K562 (cell line): ENCODE results near the gene DARS2. TPM values are rescaled to one million over a fixed set of nuclear protein-coding genes. Genes with fewer than 3 reads are reported as not detected.

Source experiments
- ATF7 ChIP-seq: fragments of 450-650 bp; IDR thresholded peaks from 2 replicates; pipeline ENCODE4 v1.7.1; 2014; ENCODE audit warnings: mild to moderate bottlenecking, moderate library complexity
- BCOR ChIP-seq: fragments of 450-650 bp; IDR thresholded peaks from 2 replicates; pipeline ENCODE4 v1.6.1; 2016
- CC2D1A ChIP-seq: fragments of 450-650 bp; IDR thresholded peaks from 2 replicates; pipeline ENCODE4 v1.6.1; 2017; ENCODE audit warnings: mild to moderate bottlenecking
- COPS2 ChIP-seq: fragments of 450-650 bp; conservative IDR thresholded peaks from 2 replicates; pipeline ENCODE4 v1.6.1; 2016; ENCODE audit warnings: mild to moderate bottlenecking, moderate library complexity
- CXXC5 ChIP-seq: fragments of 250-450 bp; sonication (Bioruptor Pico); IDR thresholded peaks from 2 replicates; pipeline ENCODE4 v1.8.0; 2022; ENCODE audit warnings: inconsistent platforms, mild to moderate bottlenecking, moderate library complexity
- FOXP1 ChIP-seq: sonication (generic); formaldehyde crosslinking; IDR thresholded peaks from 2 replicates; pipeline ENCODE4 v1.8.0; 2022; ENCODE audit warnings: mild to moderate bottlenecking, missing genetic modification reagents
- GTF2F1 ChIP-seq: IDR thresholded peaks from 2 replicates; pipeline ENCODE4 v1.6.1; 2011; ENCODE audit warnings: low read depth, low read length, improper control_type of control experiment
- LCOR ChIP-seq: sonication (generic); formaldehyde crosslinking; IDR thresholded peaks from 2 replicates; pipeline ENCODE4 v1.8.0; 2022; ENCODE audit warnings: mild to moderate bottlenecking, missing genetic modification reagents
- POLR3A ChIP-seq: IDR thresholded peaks from 2 replicates; pipeline ENCODE4 v1.6.1; 2011; ENCODE audit warnings: borderline replicate concordance, mild to moderate bottlenecking, moderate library complexity; ENCODE audit not compliant: insufficient read length, insufficient read depth; ENCODE audit errors: extremely low read depth
- RB1 ChIP-seq: fragments of 450-650 bp; IDR thresholded peaks from 2 replicates; pipeline ENCODE4 v1.6.1; 2017; ENCODE audit warnings: low read depth, mild to moderate bottlenecking
- TAF9B ChIP-seq: fragments of 450-650 bp; IDR thresholded peaks from 2 replicates; pipeline ENCODE4 v1.6.1; 2018; ENCODE audit warnings: mild to moderate bottlenecking; ENCODE audit not compliant: partially characterized antibody
- TFAM ChIP-seq: fragments of 250-450 bp; sonication (Bioruptor Pico); conservative IDR thresholded peaks from 2 replicates; pipeline ENCODE4 v1.5.0; 2021; ENCODE audit warnings: mild to moderate bottlenecking, moderate library complexity
- TSC22D4 ChIP-seq: fragments of 450-650 bp; IDR thresholded peaks from 2 replicates; pipeline ENCODE4 v1.6.1; 2016; ENCODE audit warnings: missing genetic modification characterization, missing biosample characterization, control low read depth
- ZNF384 ChIP-seq: IDR thresholded peaks from 2 replicates; pipeline ENCODE4 v1.6.1; 2012; ENCODE audit warnings: low read depth, low read length, improper control_type of control experiment
- ZNF586 ChIP-seq: fragments of 450-650 bp; formaldehyde crosslinking; conservative IDR thresholded peaks from 2 replicates; pipeline ENCODE4 v1.4.0; 2020; ENCODE audit warnings: mild to moderate bottlenecking, moderate library complexity
- ZNF766 ChIP-seq: fragments of 200-800 bp; sonication (Bioruptor generic); conservative IDR thresholded peaks from 2 replicates; pipeline ENCODE4 v1.6.1; 2016; ENCODE audit warnings: missing genetic modification characterization, missing compliant biosample characterization
- ZNF77 ChIP-seq: fragments of 250-450 bp; sonication (Bioruptor Pico); IDR thresholded peaks from 2 replicates; pipeline ENCODE4 v1.5.0; 2020
- polyA plus RNA-seq, 8 experiments: library from polyadenylated mRNA; depleted of rRNA in 4 of 8; stranded (reverse) in 5 of 8; unstranded in 3 of 8; fragments of >200 nt; fragmentation: Nextera tagmentation in 2 of 8; fragmentation: Illumina TruSeq in 1 of 8; extraction: Ambion mirVana in 2 of 8; extraction: Trizol in 1 of 8; gene quantifications; 2 replicates each; pipeline versions ENCODE4 v1.2.1 to v1.2.3, GENCODE V29; 2011 to 2014; ENCODE audit warnings: inconsistent platforms in 1 of 8, missing spikeins in 1 of 8
- total RNA-seq, 7 experiments: library from RNA; depleted of rRNA in 6 of 7; stranded (reverse); fragments of >200 nt in 6 of 7; fragmentation: Illumina TruSeq in 2 of 7; extraction: Trizol in 2 of 7; gene quantifications; 2 replicates each; pipeline versions ENCODE4 v1.2.1 to v1.2.3, GENCODE V29; 2011 to 2021; ENCODE audit warnings: low replicate concordance in 1 of 7
- TF ChIP-seq, protein P1 (sequence below): fragments of 200-800 bp; sonication (Bioruptor generic); IDR thresholded peaks from 2 replicates; pipeline ENCODE4 v1.6.1; 2017; ENCODE audit warnings: missing genetic modification characterization, missing compliant biosample characterization
- TF ChIP-seq, protein P2 (sequence below): fragments of 450-650 bp; formaldehyde crosslinking; IDR thresholded peaks from 2 replicates; pipeline ENCODE4 v1.4.0; 2020; ENCODE audit warnings: mild to moderate bottlenecking, mixed read lengths
- TF ChIP-seq, protein P3 (sequence below): sonication (generic); formaldehyde crosslinking; IDR thresholded peaks from 2 replicates; pipeline ENCODE4 v1.8.1; 2023; ENCODE audit warnings: mild to moderate bottlenecking, missing genetic modification reagents, moderate library complexity
- TF ChIP-seq, protein P4 (sequence below): fragments of 250-450 bp; sonication (Bioruptor Pico); IDR thresholded peaks from 2 replicates; pipeline ENCODE4 v1.4.0; 2020

DARS2 gene
- total and polyA plus RNA-seq, 9 of the 15 experiments (the other 6 are each of a cell fraction or from before 2014, with no cell fraction given), result 36.4 to 96.7 (median 68.6) TPM

DNA sequence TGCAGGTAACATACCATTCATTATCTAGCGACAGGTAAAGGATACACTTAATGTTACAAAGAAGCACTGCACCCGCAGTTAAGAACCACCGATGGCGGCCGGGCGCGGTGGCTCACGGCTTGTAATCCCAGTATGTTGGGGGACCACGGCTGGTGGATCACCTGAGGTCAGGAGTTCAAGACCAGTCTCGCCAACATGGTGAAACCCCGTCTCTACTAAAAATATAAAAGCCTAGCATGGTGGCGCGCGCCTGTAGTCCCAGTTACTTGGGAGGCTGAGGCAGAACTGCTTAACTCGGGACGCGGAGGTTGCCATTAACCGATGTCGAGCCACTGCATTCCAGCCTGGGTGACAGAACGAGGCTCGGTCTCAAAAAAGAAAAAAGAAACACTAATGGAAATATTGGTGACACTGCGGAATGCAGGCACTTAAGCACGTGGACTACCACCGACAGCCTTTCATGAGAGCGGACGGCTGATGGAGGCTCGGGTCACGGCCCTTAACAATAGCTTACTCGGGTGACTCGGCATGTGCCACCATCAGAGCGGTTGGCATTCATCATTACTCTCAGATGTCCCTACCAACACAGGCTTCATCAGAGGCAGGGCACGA lies 42.8 kb downstream of the DARS2 start (continued):
- TF ChIP-seq CC2D1A (no peak), ZNF77 (no peak; the same call in 1 of the 2 replicates), GTF2F1 (no peak), FOXP1 (CRISPR knock-in tag) (no peak), ZNF586 (CRISPR knock-in tag) (no peak), BCOR (no peak), TFAM (no peak), ZNF766 (CRISPR knock-in tag) (no peak), TSC22D4 (tag) (no peak), RB1 (no peak), CXXC5 (CRISPR knock-in tag) (no peak), LCOR (CRISPR knock-in tag) (no peak), ATF7 (no peak), TAF9B (no peak), POLR3A (no peak), COPS2 (no peak), ZNF384 (no peak)
- TF ChIP-seq, protein P1, sequence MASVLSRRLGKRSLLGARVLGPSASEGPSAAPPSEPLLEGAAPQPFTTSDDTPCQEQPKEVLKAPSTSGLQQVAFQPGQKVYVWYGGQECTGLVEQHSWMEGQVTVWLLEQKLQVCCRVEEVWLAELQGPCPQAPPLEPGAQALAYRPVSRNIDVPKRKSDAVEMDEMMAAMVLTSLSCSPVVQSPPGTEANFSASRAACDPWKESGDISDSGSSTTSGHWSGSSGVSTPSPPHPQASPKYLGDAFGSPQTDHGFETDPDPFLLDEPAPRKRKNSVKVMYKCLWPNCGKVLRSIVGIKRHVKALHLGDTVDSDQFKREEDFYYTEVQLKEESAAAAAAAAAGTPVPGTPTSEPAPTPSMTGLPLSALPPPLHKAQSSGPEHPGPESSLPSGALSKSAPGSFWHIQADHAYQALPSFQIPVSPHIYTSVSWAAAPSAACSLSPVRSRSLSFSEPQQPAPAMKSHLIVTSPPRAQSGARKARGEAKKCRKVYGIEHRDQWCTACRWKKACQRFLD (CRISPR knock-in tag), result peak; percentile 88
- TF ChIP-seq, protein P2, sequence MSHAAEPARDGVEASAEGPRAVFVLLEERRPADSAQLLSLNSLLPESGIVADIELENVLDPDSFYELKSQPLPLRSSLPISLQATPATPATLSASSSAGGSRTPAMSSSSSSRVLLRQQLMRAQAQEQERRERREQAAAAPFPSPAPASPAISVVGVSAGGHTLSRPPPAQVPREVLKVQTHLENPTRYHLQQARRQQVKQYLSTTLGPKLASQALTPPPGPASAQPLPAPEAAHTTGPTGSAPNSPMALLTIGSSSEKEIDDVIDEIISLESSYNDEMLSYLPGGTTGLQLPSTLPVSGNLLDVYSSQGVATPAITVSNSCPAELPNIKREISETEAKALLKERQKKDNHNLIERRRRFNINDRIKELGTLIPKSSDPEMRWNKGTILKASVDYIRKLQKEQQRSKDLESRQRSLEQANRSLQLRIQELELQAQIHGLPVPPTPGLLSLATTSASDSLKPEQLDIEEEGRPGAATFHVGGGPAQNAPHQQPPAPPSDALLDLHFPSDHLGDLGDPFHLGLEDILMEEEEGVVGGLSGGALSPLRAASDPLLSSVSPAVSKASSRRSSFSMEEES, result no peak
- TF ChIP-seq, protein P3, sequence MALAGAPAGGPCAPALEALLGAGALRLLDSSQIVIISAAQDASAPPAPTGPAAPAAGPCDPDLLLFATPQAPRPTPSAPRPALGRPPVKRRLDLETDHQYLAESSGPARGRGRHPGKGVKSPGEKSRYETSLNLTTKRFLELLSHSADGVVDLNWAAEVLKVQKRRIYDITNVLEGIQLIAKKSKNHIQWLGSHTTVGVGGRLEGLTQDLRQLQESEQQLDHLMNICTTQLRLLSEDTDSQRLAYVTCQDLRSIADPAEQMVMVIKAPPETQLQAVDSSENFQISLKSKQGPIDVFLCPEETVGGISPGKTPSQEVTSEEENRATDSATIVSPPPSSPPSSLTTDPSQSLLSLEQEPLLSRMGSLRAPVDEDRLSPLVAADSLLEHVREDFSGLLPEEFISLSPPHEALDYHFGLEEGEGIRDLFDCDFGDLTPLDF (CRISPR knock-in tag), result peak; percentile 86
- TF ChIP-seq, protein P4, sequence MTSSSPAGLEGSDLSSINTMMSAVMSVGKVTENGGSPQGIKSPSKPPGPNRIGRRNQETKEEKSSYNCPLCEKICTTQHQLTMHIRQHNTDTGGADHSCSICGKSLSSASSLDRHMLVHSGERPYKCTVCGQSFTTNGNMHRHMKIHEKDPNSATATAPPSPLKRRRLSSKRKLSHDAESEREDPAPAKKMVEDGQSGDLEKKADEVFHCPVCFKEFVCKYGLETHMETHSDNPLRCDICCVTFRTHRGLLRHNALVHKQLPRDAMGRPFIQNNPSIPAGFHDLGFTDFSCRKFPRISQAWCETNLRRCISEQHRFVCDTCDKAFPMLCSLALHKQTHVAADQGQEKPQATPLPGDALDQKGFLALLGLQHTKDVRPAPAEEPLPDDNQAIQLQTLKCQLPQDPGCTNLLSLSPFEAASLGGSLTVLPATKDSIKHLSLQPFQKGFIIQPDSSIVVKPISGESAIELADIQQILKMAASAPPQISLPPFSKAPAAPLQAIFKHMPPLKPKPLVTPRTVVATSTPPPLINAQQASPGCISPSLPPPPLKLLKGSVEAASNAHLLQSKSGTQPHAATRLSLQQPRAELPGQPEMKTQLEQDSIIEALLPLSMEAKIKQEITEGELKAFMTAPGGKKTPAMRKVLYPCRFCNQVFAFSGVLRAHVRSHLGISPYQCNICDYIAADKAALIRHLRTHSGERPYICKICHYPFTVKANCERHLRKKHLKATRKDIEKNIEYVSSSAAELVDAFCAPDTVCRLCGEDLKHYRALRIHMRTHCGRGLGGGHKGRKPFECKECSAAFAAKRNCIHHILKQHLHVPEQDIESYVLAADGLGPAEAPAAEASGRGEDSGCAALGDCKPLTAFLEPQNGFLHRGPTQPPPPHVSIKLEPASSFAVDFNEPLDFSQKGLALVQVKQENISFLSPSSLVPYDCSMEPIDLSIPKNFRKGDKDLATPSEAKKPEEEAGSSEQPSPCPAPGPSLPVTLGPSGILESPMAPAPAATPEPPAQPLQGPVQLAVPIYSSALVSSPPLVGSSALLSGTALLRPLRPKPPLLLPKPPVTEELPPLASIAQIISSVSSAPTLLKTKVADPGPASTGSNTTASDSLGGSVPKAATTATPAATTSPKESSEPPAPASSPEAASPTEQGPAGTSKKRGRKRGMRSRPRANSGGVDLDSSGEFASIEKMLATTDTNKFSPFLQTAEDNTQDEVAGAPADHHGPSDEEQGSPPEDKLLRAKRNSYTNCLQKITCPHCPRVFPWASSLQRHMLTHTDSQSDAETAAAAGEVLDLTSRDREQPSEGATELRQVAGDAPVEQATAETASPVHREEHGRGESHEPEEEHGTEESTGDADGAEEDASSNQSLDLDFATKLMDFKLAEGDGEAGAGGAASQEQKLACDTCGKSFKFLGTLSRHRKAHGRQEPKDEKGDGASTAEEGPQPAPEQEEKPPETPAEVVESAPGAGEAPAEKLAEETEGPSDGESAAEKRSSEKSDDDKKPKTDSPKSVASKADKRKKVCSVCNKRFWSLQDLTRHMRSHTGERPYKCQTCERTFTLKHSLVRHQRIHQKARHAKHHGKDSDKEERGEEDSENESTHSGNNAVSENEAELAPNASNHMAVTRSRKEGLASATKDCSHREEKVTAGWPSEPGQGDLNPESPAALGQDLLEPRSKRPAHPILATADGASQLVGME (CRISPR knock-in tag), result no peak
